ENCODE data around the gene TMEM120B.

TMEM120B gene

GRCh38 chr12:121815263-121815662, 102.7 kb downstream of the TMEM120B start:
- DNase-seq (ENCODE audit: low read depth in 3 of 3), result no peak

GRCh38 chr12:121816925-121817647, 104.5 kb downstream of the TMEM120B start:
- DNase-seq (ENCODE audit: low read depth in 3 of 3), result no peak

GRCh38 chr12:121817648-121818043, 105.1 kb downstream of the TMEM120B start:
- no peak for DNase-seq (ENCODE audit: low read depth in 3 of 3)

- no peak for DNase-seq (ENCODE audit: low read depth in 3 of 3)
Observed at GRCh38 chr12:121819212-121819949, 106.8 kb downstream of the TMEM120B start.

GRCh38 chr12:121820056-121820455, 107.5 kb downstream of the TMEM120B start:
- no peak for DNase-seq (ENCODE audit: low read depth in 3 of 3)

- DNase-seq (ENCODE audit: low read depth in 3 of 3), result no peak
Observed at GRCh38 chr12:121822393-121823100, 110.0 kb downstream of the TMEM120B start.

- no peak for DNase-seq (ENCODE audit: low read depth in 3 of 3)
Observed at GRCh38 chr12:121823101-121823726, 110.7 kb downstream of the TMEM120B start.

GRCh38 chr12:121823727-121824115, 111.2 kb downstream of the TMEM120B start:
- no peak for DNase-seq (ENCODE audit: low read depth in 3 of 3)

- DNase-seq (ENCODE audit: low read depth in 3 of 3), result no peak
Observed at GRCh38 chr12:121825041-121825523, 112.5 kb downstream of the TMEM120B start.

- DNase-seq (ENCODE audit: low read depth in 3 of 3), result no peak
Observed at GRCh38 chr12:121826318-121827150, 114.0 kb downstream of the TMEM120B start.

- no peak for DNase-seq (ENCODE audit: low read depth in 3 of 3)
Observed at GRCh38 chr12:121827351-121828099, 115.0 kb downstream of the TMEM120B start.

GRCh38 chr12:121828306-121828705, 115.8 kb downstream of the TMEM120B start:
- DNase-seq (ENCODE audit: low read depth in 3 of 3), result no peak

GRCh38 chr12:121828826-121829225, 116.3 kb downstream of the TMEM120B start:
- no peak for DNase-seq (ENCODE audit: low read depth in 3 of 3)

GRCh38 chr12:121829250-121829918, 116.8 kb downstream of the TMEM120B start:
- DNase-seq (ENCODE audit: low read depth in 3 of 3), result no peak

GRCh38 chr12:121830134-121830533, 117.6 kb downstream of the TMEM120B start:
- DNase-seq (ENCODE audit: low read depth in 3 of 3), result no peak

GRCh38 chr12:121830588-121831265, 118.2 kb downstream of the TMEM120B start:
- no peak for DNase-seq (ENCODE audit: low read depth in 3 of 3)
